Hepatocyte (in vitro differentiated cells): ENCODE results near the gene LRRC49. TPM values are rescaled to one million over a fixed set of nuclear protein-coding genes. Genes with fewer than 3 reads are reported as not detected.
A peak's percentile ranks its signal among the peaks of the same experiment; 100 is the strongest.

ENCODE experiments used
- DNase-seq: peaks from one replicate; pipeline ENCODE4 v3.0.0-alpha.2; 2016; ENCODE audit warnings: low spot score
- H2AFZ ChIP-seq: fragments of 200-600 bp; sonication (generic); 2 replicates; pipeline ENCODE4 v1.6.0; 2016; ENCODE audit warnings: antibody characterized with exemption, mild to moderate bottlenecking
- H3K27ac ChIP-seq: fragments of 200-600 bp; sonication (generic); 2 replicates; pipeline ENCODE4 v1.5.1; 2016; ENCODE audit warnings: mild to moderate bottlenecking
- H3K27me3 ChIP-seq: fragments of 200-600 bp; sonication (generic); 2 replicates; pipeline ENCODE4 v1.6.1; 2016
- H3K36me3 ChIP-seq: fragments of 200-600 bp; sonication (generic); replicated peaks from 2 replicates; pipeline ENCODE4 v1.5.1; 2016; ENCODE audit warnings: low read depth; ENCODE audit not compliant: insufficient read depth
- H3K4me1 ChIP-seq: fragments of 200-600 bp; sonication (generic); 2 replicates; pipeline ENCODE4 v1.5.1; 2016; ENCODE audit warnings: mild to moderate bottlenecking, moderate library complexity; ENCODE audit not compliant: insufficient read depth
- H3K4me2 ChIP-seq: fragments of 200-600 bp; sonication (generic); 2 replicates; pipeline ENCODE4 v1.6.0; 2016
- H3K4me3 ChIP-seq: fragments of 200-600 bp; sonication (generic); 2 replicates; pipeline ENCODE4 v1.5.1; 2016; ENCODE audit warnings: mild to moderate bottlenecking
- H3K79me2 ChIP-seq: fragments of 200-600 bp; sonication (generic); 2 replicates; pipeline ENCODE4 v1.6.0; 2017; ENCODE audit warnings: mild to moderate bottlenecking
- H3K9me2 ChIP-seq: fragments of 200-600 bp; sonication (generic); replicated peaks from 2 replicates; pipeline ENCODE4 v1.6.0; 2017; ENCODE audit warnings: mild to moderate bottlenecking; ENCODE audit not compliant: insufficient read depth
- H3K9me3 ChIP-seq: fragments of 200-600 bp; sonication (generic); 2 replicates; pipeline ENCODE4 v1.5.1; 2016; ENCODE audit warnings: low read depth, mild to moderate bottlenecking
- H4K20me1 ChIP-seq: fragments of 200-600 bp; sonication (generic); 2 replicates; pipeline ENCODE4 v1.6.0; 2016; ENCODE audit warnings: mild to moderate bottlenecking; ENCODE audit not compliant: insufficient read depth, poor library complexity, severe bottlenecking
- EZH2 ChIP-seq: fragments of 200-600 bp; sonication (generic); IDR thresholded peaks from 2 replicates; pipeline ENCODE4 v1.6.1; 2016; ENCODE audit warnings: antibody characterized with exemption, mild to moderate bottlenecking, borderline replicate concordance
- EZH2phosphoT487 ChIP-seq: fragments of 200-600 bp; sonication (generic); IDR thresholded peaks from one replicate; pipeline ENCODE4 v1.6.1; 2018; ENCODE audit warnings: antibody characterized with exemption, mild to moderate bottlenecking, low read depth, moderate library complexity; ENCODE audit not compliant: unreplicated experiment, severe bottlenecking
- WGBS: methylation state at CpG from one replicate; pipeline ENCODE4 v1.1.6; 2016; ENCODE audit warnings: low lambda C conversion rate; ENCODE audit errors: missing lambda C conversion rate; 5-methylcytosine and 5-hydroxymethylcytosine counted together
- polyA plus RNA-seq: library from polyadenylated mRNA; unstranded; fragments of >200 nt; fragmentation: Nextera tagmentation; extraction: Ambion mirVana; gene quantifications from 2 replicates; pipeline ENCODE4 v1.2.1, GENCODE V29; 2016
- total RNA-seq: library from RNA; depleted of rRNA; stranded (reverse); fragments of >200 nt; gene quantifications from 2 replicates; pipeline ENCODE4 v1.2.3, GENCODE V29; 2014
- TF ChIP-seq, protein P1 (sequence below): fragments of 200-600 bp; sonication (generic); IDR thresholded peaks from 2 replicates; pipeline ENCODE4 v1.5.1; 2016; ENCODE audit warnings: antibody characterized with exemption, mild to moderate bottlenecking; ENCODE audit not compliant: poor library complexity

Gene LRRC49
- total and polyA plus RNA-seq, 2 experiments from 2014 or later = 1.4 to 11.6 TPM

DNA sequence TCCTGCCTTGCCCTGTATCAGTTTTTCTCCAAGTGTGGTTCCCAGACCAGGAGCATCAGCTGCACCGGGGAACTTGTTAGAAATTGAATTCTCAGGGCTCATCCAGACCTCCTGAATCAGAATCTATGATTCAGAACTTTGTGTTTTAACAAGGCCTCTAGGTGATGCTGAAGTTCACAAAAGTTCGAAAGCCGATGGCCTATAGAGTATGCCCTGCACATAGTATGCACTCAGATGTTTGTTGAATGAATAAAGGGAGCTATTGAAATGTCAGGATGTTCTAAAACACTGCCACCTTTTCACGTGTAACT is 38.0 kb upstream of the LRRC49 start:
- Histone ChIP-seq H3K4me2 (peak overlapping the region; percentile 93), H3K79me2 (peaks cover 31% of the 10 kb centered on the region), H3K27ac (peak overlapping the region; percentile 97), H4K20me1 (no peaks in the 10 kb centered on the region), H3K27me3 (no peaks in the 10 kb centered on the region), H3K4me1 (peaks cover 15% of the 10 kb centered on the region), H3K36me3 (no peaks in the 10 kb centered on the region), H3K9me2 (no peaks in the 10 kb centered on the region), H3K9me3 (no peaks in the 10 kb centered on the region), H3K4me3 (peak overlapping the region; percentile 81), H2AFZ (peak overlapping the region; percentile 91)
- TF ChIP-seq, protein P1, sequence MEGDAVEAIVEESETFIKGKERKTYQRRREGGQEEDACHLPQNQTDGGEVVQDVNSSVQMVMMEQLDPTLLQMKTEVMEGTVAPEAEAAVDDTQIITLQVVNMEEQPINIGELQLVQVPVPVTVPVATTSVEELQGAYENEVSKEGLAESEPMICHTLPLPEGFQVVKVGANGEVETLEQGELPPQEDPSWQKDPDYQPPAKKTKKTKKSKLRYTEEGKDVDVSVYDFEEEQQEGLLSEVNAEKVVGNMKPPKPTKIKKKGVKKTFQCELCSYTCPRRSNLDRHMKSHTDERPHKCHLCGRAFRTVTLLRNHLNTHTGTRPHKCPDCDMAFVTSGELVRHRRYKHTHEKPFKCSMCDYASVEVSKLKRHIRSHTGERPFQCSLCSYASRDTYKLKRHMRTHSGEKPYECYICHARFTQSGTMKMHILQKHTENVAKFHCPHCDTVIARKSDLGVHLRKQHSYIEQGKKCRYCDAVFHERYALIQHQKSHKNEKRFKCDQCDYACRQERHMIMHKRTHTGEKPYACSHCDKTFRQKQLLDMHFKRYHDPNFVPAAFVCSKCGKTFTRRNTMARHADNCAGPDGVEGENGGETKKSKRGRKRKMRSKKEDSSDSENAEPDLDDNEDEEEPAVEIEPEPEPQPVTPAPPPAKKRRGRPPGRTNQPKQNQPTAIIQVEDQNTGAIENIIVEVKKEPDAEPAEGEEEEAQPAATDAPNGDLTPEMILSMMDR = no peak
- no peak for TF ChIP-seq EZH2
- TF ChIP-seq EZH2phosphoT487 = no peak
- no peak for DNase-seq
- 55% methylated on average over 4 of the region's 4 CpGs for WGBS

DNA sequence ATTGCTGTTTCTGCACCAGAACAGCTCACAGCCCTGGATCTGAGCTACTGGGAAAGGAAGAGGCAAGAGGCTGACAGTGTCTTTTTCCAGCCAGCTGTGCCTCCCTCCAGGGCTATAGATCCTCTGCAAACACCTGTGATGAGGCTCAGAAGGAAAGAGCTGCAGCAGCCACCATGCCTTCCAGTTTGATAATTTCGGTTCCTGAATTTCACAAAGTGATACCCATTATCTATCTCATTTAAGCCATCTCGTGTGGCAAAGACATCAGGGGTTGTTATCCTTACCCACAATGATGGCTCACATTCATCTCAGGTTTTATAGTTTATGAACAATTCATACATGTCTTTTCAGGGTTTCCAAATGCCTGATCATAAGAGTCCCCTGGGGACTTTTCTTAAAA is 36.9 kb upstream of the LRRC49 start:
- peaks cover 22% of the 10 kb centered on the region for H3K79me2 ChIP-seq
- H3K27me3 ChIP-seq = no peaks in the 10 kb centered on the region
- H4K20me1 ChIP-seq = no peaks in the 10 kb centered on the region
- H3K9me2 ChIP-seq = no peaks in the 10 kb centered on the region
- H3K4me3 ChIP-seq = no peak overlapping the region
- no peaks in the 10 kb centered on the region for H3K9me3 ChIP-seq
- H3K27ac ChIP-seq = peak overlapping the region; percentile 70
- TF ChIP-seq EZH2phosphoT487 (no peak), EZH2 (no peak)
- TF ChIP-seq, protein P1 = no peak
- DNase-seq = no peak
- H2AFZ ChIP-seq = no peak overlapping the region
- WGBS = 80% methylated on average over 2 of the region's 2 CpGs
- H3K36me3 ChIP-seq = no peaks in the 10 kb centered on the region
- H3K4me2 ChIP-seq = no peak overlapping the region
- peaks cover 15% of the 10 kb centered on the region for H3K4me1 ChIP-seq

DNA sequence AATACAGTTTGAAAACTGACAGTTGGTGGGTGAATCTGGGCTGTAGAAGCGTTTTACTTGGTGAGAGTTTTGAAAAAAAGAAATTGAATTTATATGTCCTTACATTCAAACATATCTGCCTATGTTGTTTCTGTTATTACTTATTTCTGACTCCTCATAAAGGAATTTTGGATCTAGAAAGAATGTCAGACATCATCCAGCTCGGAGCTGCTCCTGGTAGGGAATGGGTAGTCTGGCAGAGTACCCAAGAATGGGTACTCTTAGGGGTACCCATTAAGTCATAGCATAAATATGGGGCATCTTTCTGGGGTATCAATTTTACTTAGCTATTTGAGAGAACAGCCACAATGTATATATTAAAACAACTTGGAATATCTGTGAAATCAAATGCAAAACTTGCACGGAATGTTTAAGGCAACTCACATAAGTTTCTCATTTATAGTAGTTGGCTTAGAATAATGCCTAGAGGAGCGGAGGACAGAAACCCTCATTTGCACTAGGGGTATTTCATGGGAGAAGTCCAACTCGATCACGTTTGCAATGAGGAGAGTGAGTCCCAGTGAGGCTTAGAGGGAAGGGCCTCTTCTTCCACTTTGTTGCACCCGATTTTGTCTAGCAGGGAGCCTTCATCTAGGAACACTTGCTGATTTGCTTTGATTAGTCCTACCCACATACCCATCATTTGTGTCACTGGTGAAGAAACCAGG is 36.3 kb upstream of the LRRC49 start:
- no peaks in the 10 kb centered on the region for H3K9me3 ChIP-seq
- no peaks in the 10 kb centered on the region for H3K9me2 ChIP-seq
- no peaks in the 10 kb centered on the region for H3K27me3 ChIP-seq
- no peak overlapping the region for H3K4me3 ChIP-seq
- no peaks in the 10 kb centered on the region for H4K20me1 ChIP-seq
- H2AFZ ChIP-seq = no peak overlapping the region
- peak overlapping the region; percentile 34 for H3K4me2 ChIP-seq
- WGBS = 78% methylated on average over 7 of the region's 7 CpGs
- TF ChIP-seq, protein P1 = no peak
- TF ChIP-seq EZH2phosphoT487 (no peak), EZH2 (no peak)
- no peak for DNase-seq
- peak overlapping the region; percentile 70 for H3K27ac ChIP-seq
- H3K36me3 ChIP-seq = no peaks in the 10 kb centered on the region
- peaks cover 17% of the 10 kb centered on the region for H3K79me2 ChIP-seq
- peaks cover 15% of the 10 kb centered on the region for H3K4me1 ChIP-seq
